NCI-H345 treated with DMSO at 0.1 percent for 48 hours (cell line): ENCODE results near the gene HDAC1.
"Not testable (repeated sequence)": the region's sequence is repeated elsewhere in the genome, so short reads cannot be mapped to it uniquely, and the experiment has no call there.

ENCODE experiments used
- DNase-seq: peaks from one replicate; lab custom pipeline; 2025; ENCODE audit not compliant: unreplicated experiment; lab: John Stamatoyannopoulos, UW

The HDAC1 gene

GRCh38 chr1:32345289-32345827 lies 53.5 kb downstream of the HDAC1 start:
- no peak for DNase-seq

- no peak for DNase-seq
These were observed 54.8 kb downstream of the HDAC1 start for GRCh38 chr1:32346532-32347157.

DNA sequence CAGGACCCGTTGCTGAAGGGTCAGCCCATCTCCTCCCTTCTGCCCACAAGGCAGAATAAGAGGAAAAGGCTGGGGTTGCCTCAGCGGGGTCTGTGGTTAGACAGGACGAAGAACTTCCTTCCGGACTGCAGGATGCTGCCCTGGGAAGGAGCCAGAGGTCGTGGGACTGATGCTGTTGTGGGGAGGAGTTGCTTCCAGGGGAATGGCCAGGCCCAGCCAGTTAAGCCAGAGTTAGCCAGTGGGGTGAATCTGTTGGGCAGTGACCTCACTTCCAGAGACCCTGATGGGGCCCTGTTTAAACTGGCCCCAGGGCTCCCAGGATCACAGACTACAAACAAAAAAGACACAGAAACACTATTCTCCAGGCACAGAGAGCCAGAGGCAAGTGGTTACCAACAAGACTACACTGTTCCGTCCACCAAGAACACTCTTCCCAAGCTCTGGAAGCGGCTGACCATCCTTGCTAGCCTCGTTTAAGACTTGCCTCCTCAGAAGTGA lies 57.4 kb downstream of the HDAC1 start:
- no peak for DNase-seq

- peak; percentile 69 for DNase-seq
These were observed 59.0 kb downstream of the HDAC1 start for GRCh38 chr1:32350785-32351398.

- DNase-seq, result peak; percentile 86
These were observed 59.7 kb downstream of the HDAC1 start for GRCh38 chr1:32351399-32352238.

DNA sequence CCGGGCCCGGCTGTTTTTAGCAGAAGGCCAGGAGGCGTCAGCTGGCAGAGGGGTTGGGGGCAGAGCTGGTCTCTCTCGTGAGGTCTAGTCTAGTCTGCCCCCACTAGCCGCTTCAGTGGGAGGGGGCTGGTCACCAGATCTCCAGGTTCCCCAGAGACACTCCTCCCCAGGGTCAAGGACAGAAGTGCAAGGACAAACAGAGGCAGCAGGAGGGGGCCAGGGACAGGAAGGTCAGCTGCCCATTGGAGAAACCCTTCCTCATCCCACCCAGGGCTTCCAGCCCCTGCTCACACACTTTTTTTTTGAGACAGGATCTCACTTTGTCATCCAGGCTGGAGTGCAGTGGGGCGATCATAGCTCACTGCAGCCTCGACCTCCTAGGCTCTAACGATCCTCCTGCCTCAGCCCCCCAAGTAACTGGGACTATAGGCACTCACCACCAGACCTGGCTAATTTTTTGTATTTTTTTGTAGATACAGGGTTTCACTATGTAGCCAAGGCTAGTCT lies 60.4 kb downstream of the HDAC1 start:
- no peak for DNase-seq

GRCh38 chr1:32352831-32353383 lies 61.0 kb downstream of the HDAC1 start:
- DNase-seq, result no peak

DNA sequence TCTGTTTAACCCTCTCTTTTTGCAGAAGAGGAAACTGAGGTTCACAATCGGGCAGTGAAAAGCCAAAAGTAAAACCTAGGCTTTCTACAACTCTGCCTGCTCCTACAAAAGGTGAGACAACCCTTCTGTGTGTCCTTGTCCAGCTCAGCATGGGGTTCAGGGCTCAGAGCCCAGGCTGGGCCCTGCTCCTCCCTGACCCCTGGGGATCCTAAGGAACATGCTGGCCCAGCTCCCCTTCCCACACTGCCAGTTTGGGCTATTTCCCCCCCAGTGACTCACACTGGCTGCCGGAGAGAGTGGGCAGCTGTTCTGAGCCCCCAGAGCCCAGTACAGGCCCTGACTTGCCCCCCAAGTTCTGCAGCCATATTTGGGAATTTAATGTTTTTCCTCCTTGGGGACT lies 61.5 kb downstream of the HDAC1 start:
- no peak for DNase-seq

- no peak for DNase-seq
These were observed 62.1 kb downstream of the HDAC1 start for GRCh38 chr1:32353886-32354570.

- not testable (repeated sequence) for DNase-seq
These were observed 63.9 kb downstream of the HDAC1 start for GRCh38 chr1:32355778-32356177.

DNA sequence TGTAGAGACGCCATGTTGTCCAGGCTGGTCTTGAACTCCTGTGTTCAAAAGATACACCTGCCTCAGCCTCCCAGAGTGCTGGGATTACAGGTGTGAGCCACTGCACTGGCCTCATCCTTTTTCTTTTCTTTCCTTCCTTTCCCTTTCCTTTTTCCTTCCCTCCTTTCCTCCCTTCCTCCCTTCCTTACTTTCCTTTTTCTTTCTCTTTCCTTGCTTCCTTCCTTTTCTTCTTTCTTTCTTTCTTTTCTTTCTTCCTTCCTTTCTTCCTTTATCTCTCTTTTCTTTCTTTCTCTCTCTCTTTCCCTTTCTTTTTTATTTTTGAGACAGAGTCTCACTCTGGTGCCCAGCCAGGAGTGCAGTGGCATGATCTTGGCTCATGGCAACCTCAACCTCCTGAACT lies 64.6 kb downstream of the HDAC1 start:
- no peak for DNase-seq

- no peak for DNase-seq
These were observed 65.7 kb downstream of the HDAC1 start for GRCh38 chr1:32357614-32358013.

DNA sequence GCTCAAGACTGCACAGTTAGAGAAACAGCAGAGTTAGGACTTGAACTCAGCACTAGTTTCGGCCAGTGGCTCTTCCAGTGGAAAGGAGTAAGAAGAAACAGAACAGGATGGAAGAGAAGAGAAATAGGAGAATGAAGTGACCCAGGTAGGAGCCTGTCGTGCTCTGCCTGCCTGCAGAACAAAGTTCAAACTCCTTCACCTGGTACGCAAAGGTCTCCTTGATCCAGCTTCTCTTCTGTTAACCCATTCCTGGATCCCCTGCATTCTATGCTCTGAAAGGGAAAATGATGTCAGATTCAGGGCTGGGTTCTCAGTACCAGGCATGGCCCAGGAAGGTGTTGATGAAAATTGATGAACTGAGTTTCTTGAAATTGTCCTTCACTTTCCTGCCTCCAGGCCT lies 66.6 kb downstream of the HDAC1 start:
- DNase-seq, result no peak

- no peak for DNase-seq
These were observed 69.4 kb downstream of the HDAC1 start for GRCh38 chr1:32361308-32361673.

- no peak for DNase-seq
These were observed 70.0 kb downstream of the HDAC1 start for GRCh38 chr1:32361674-32362473.

DNA sequence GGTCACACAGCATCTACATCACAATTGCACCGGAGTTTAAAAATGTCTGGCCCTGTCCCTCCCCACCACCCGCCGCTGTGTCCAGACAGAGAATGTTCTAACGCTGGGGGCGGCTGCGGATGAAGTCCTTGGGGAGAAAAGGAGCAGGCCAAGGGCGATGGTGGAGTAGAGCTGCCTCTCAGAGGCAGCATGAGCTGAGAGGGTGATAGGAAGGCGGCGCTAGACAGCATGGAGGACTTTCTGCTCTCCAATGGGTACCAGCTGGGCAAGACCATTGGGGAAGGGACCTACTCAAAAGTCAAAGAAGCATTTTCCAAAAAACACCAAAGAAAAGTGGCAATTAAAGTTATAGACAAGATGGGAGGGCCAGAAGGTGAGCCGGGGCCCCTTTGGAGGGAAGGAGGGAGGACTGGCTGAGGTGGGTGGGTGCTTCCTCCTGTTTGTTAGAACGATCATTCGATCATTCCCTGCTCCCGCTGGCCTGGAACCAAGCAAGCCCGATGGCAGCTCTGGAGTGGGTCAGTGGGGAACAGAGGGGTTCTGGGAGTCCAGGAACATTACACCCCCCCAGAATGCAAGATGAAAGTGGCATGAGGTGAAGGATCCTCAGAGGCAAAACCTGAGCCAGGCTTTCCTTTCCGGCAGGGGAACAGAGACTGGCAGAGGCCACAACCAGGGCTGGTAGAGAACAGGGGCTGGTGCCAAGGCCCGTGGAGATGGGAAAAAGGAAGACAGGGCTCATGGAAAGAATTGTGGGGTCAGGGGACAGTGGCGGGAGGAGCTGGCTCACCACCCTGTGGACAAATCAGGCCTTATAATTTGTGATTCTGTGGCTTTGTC lies 70.8 kb downstream of the HDAC1 start, which contains the start of the genes FAM229A and TSSK3:
TSS of gene FAM229A (minus strand) at position 12 of the 840 bp plus-strand sequence. CDS start 394 bp downstream, outside the sequence.
TSS of gene TSSK3 (plus strand) at position 66 of the 840 bp plus-strand sequence. CDS start at position 229, 163 bp downstream.
- no peak for DNase-seq

DNA sequence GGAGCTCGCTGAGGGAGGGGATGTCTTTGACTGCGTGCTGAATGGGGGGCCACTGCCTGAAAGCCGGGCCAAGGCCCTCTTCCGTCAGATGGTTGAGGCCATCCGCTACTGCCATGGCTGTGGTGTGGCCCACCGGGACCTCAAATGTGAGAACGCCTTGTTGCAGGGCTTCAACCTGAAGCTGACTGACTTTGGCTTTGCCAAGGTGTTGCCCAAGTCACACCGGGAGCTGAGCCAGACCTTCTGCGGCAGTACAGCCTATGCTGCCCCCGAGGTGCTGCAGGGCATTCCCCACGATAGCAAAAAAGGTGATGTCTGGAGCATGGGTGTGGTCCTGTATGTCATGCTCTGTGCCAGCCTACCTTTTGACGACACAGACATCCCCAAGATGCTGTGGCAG lies 71.8 kb downstream of the HDAC1 start:
- DNase-seq, result no peak

DNA sequence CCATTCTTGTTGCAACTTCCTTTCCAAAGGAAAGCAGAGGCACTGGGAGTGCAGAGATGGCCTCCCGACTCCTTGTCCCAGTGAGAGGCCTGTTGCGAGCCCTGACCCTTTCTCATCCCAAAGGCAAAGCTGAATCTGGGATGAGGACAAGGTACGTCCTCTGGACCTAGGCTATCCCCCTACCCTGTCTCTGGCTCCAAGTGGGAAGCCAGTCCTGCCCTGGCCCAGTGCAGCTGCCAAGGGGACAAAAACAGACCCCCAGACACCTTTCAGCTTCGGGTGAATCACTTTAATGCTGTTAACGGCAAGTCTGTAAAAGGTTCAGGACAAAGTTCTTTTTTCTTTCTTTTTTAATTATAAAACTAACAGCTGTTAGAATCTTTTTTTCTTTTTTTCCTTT lies 73.0 kb downstream of the HDAC1 start:
- no peak for DNase-seq

DNA sequence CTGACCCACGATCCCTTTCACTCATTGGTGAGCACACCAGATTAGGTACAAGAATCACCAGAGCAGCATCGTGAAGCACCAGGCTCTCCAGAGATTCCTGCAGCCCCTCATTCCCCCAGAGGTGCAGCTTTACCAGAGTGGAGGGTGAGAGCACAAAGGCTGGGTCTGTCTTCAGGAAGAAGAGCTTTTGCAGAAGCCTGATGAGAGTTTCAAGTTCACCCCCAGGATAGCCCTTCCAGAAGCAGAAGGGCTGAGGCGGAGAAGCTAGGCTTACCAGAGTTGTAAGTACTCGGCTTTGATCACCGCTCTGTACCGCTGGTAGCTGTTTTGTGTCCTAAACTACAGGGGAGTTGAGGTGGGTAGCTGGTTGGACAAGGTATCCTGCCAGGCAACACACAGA lies 73.6 kb downstream of the HDAC1 start:
- DNase-seq, result no peak
